ENCODE measurements around the gene PSME4. TPM values are rescaled to one million over a fixed set of nuclear protein-coding genes. Genes with fewer than 3 reads are reported as not detected.

The PSME4 gene
- total RNA-seq, 2 donors from 2014 or later: 90.6 to 116 TPM

DNA sequence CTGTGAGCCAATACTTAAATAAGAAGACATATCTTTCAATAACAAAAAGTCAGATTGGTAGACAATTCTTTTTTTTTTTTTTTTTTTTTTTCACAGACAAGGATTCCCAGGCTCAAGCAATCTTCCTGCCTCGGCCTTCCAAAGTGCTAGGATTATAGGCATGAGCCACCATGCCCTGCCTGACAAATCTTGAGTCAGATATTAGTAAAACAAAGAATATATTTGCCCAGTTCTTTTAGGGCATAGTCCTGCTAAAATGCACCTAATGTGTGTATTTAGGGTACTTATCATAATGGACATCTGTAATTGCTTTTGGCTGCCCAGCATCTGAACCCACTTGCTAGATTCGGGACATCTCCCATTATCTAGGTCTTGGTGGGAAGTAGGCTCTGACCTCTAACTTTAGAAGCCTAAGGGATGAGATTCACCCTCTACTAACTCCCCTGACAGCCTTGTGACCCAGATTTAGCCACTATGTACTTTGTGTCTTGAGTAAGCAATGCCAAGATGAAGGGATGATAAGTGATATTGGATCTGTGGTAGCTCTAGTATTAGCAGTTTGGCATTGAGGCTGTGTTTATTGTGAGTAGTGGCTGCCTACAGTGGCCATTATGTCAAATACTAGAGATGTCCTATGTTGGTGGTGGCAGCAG lies 18.5 kb upstream of the PSME4 start:
- DNase-seq: no peak
- Mint-ChIP-seq H3K27ac (no peak overlapping the region), H3K4me1 (peaks cover 4% of the 10 kb centered on the region), H3K4me3 (no peak overlapping the region), H3K36me3 (ENCODE audit: low read depth) (peaks cover 2% of the 10 kb centered on the region), H3K27me3 (ENCODE audit: insufficient read depth) (no peaks in the 10 kb centered on the region), H3K9me3 (no peaks in the 10 kb centered on the region)
- Histone ChIP-seq H3K4me1 (ENCODE audit: control insufficient read depth, insufficient read depth, low read length) (no peaks in the 10 kb centered on the region), H3K27ac (ENCODE audit: low read depth, low read length) (no peak overlapping the region), H3K4me3 (ENCODE audit: low read length) (no peak overlapping the region), H3K9ac (ENCODE audit: extremely low read depth, low read length, poor library complexity, severe bottlenecking) (no peak overlapping the region), H3K36me3 (ENCODE audit: control insufficient read depth, insufficient read depth, low read length) (no peaks in the 10 kb centered on the region), H3K27me3 (ENCODE audit: control insufficient read depth, insufficient read depth, low read length, poor library complexity, severe bottlenecking) (no peaks in the 10 kb centered on the region), H3K9me3 (ENCODE audit: control insufficient read depth, low read length) (no peaks in the 10 kb centered on the region)
- 80 to 93% methylated on average over 1 to 2 of the region's 2 CpGs for WGBS, 2 experiments (ENCODE audit: insufficient coverage in 1 of 2, insufficient read length in 1 of 2)
- TF ChIP-seq, protein P1, sequence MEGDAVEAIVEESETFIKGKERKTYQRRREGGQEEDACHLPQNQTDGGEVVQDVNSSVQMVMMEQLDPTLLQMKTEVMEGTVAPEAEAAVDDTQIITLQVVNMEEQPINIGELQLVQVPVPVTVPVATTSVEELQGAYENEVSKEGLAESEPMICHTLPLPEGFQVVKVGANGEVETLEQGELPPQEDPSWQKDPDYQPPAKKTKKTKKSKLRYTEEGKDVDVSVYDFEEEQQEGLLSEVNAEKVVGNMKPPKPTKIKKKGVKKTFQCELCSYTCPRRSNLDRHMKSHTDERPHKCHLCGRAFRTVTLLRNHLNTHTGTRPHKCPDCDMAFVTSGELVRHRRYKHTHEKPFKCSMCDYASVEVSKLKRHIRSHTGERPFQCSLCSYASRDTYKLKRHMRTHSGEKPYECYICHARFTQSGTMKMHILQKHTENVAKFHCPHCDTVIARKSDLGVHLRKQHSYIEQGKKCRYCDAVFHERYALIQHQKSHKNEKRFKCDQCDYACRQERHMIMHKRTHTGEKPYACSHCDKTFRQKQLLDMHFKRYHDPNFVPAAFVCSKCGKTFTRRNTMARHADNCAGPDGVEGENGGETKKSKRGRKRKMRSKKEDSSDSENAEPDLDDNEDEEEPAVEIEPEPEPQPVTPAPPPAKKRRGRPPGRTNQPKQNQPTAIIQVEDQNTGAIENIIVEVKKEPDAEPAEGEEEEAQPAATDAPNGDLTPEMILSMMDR (conservative IDR thresholded peaks at IDR 0.05): no peak

DNA sequence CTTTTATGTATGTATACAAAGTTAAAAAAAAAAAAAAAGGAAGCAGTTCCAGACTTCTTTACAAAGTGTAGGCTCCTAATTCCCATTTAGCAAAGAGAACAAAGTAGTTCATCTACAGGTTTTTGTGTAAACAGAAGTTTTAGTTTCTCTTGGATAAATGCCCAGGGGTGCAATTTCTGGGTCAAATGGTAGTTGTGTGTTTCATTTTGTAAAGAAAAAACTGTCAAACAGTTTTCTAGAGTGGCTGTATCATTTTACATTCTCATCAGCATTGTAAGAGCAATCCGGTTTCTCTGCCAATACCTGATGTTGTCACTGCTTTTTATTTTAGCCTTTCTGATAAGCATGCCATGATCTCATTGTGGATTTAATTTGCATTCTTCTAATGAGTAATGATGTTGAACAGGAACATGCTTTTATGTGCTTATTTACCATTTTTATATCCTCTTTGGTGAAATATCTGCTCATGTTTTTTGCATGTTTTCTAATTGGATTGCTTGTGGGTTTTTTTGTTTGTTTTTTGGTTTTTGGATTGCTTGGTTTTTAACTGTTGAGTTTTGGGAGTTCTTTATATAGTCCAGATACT lies 16.6 kb upstream of the PSME4 start:
- H3K36me3 Mint-ChIP-seq (ENCODE audit: low read depth): peaks cover 8% of the 10 kb centered on the region
- DNase-seq: no peak
- Histone ChIP-seq H3K36me3 (ENCODE audit: control insufficient read depth, insufficient read depth, low read length) (no peaks in the 10 kb centered on the region), H3K9ac (ENCODE audit: extremely low read depth, low read length, poor library complexity, severe bottlenecking) (no peak overlapping the region), H3K4me1 (ENCODE audit: control insufficient read depth, insufficient read depth, low read length) (no peaks in the 10 kb centered on the region), H3K27ac (ENCODE audit: low read depth, low read length) (no peak overlapping the region), H3K9me3 (ENCODE audit: control insufficient read depth, low read length) (no peaks in the 10 kb centered on the region), H3K27me3 (ENCODE audit: control insufficient read depth, insufficient read depth, low read length, poor library complexity, severe bottlenecking) (no peaks in the 10 kb centered on the region), H3K4me3 (ENCODE audit: low read length) (no peak overlapping the region)
- no peaks in the 10 kb centered on the region for H3K27me3 Mint-ChIP-seq (ENCODE audit: insufficient read depth)
- H3K27ac Mint-ChIP-seq: no peak overlapping the region
- TF ChIP-seq, protein P1 (conservative IDR thresholded peaks at IDR 0.05): no peak
- H3K9me3 Mint-ChIP-seq: no peaks in the 10 kb centered on the region
- H3K4me3 Mint-ChIP-seq: no peak overlapping the region
- H3K4me1 Mint-ChIP-seq: peaks cover 5% of the 10 kb centered on the region
- WGBS, 2 experiments (ENCODE audit: insufficient coverage in 1 of 2, insufficient read length in 1 of 2): 91 to 100% methylated on average over 1 of the region's 1 CpG

DNA sequence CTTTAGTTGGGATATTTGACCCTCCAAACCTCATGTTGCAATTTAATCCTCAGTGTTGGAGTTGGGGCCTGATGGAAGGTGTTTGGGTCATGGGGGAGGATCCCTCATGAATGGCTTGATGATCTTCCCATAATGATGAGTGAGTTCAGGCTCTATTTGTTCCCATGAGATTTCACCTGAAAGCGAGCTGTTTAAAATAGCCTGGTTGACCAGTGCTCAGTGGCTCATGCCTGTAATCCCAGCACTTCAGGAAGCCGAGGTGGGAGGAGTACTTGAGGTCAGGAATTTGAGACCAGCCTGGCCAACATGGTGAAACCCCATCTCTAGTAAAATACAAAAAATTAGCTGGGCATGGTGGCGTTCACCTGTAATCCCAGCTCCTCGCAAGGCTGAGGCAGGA lies 14.9 kb upstream of the PSME4 start:
- DNase-seq: peak; percentile 52
- Histone ChIP-seq H3K27ac (ENCODE audit: low read depth, low read length) (no peak overlapping the region), H3K9ac (ENCODE audit: extremely low read depth, low read length, poor library complexity, severe bottlenecking) (no peak overlapping the region), H3K4me1 (ENCODE audit: control insufficient read depth, insufficient read depth, low read length) (no peaks in the 10 kb centered on the region), H3K27me3 (ENCODE audit: control insufficient read depth, insufficient read depth, low read length, poor library complexity, severe bottlenecking) (no peaks in the 10 kb centered on the region), H3K9me3 (ENCODE audit: control insufficient read depth, low read length) (peaks cover 9% of the 10 kb centered on the region), H3K4me3 (ENCODE audit: low read length) (no peak overlapping the region), H3K36me3 (ENCODE audit: control insufficient read depth, insufficient read depth, low read length) (no peaks in the 10 kb centered on the region)
- Mint-ChIP-seq H3K27me3 (ENCODE audit: insufficient read depth) (no peaks in the 10 kb centered on the region), H3K4me3 (no peak overlapping the region), H3K9me3 (no peaks in the 10 kb centered on the region), H3K36me3 (ENCODE audit: low read depth) (peaks cover 15% of the 10 kb centered on the region), H3K27ac (no peak overlapping the region), H3K4me1 (peaks cover 7% of the 10 kb centered on the region)
- WGBS, 2 experiments (ENCODE audit: insufficient coverage in 1 of 2, insufficient read length in 1 of 2): 67 to 92% methylated on average over 1 to 4 of the region's 4 CpGs
- TF ChIP-seq, protein P1 (conservative IDR thresholded peaks at IDR 0.05): no peak
